ENCODE results near the gene EMID1. TPM values are rescaled to one million over a fixed set of nuclear protein-coding genes. Genes with fewer than 3 reads are reported as not detected.

EMID1 gene
- total RNA-seq, 1 experiment from 2014 or later: 5.4 TPM

DNA sequence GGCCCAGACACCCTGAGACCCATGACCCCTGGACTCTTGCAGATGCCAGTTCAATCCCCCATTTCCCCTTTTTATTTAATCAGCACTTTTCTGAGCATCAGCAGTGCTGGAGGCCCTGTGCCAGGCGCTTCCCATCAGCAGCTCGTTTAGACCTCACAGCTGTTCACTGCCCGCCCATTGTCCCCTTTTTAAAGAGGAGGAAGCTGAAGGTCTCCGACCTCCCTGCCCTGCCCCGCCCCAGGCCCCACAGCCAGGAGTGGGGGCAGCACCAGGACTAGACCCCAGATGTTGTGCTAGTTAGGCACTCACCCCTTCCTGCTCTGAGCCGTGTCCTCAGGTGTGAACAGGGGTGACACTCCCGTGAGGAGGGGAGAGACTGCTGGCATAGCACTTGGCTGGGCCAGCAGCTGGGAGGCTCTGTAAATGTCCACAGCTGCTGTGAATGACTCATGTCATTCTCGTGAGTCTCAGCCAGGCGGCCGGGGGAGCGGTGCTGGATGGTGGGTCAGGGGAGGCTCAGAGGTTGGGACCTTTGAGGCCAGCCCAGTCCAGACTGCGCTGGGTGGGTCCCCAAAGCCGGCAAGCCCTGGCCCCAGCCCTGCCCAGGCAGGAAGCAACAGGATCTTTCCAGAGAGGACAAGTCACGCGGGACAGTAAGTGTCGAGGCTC lies 19.9 kb downstream of the EMID1 start:
- no peak overlapping the region; the same call in 1 of the 2 replicates for H2BK15ac ChIP-seq (ENCODE audit: low read depth, low read length)
- no peak for TF ChIP-seq CTCF (conservative IDR thresholded peaks at IDR 0.05)
- H3K23me2 ChIP-seq (ENCODE audit: insufficient read length, low read depth, low read length, poor library complexity, severe bottlenecking): no peaks in the 10 kb centered on the region
- no peak overlapping the region for H2AFZ ChIP-seq (ENCODE audit: low read length)
- H3K27me3 ChIP-seq (ENCODE audit: insufficient read depth, low read length): no peaks in the 10 kb centered on the region
- H3K56ac ChIP-seq (ENCODE audit: insufficient read length, low read depth, low read length): no peak overlapping the region
- Mint-ChIP-seq H3K36me3 (ENCODE audit: insufficient read depth in 1 of 3, low read depth in 3 of 3) (no peaks in the 10 kb centered on the region), H3K9me3 (no peaks in the 10 kb centered on the region; a peak in 1 of 5 replicates), H3K27ac (peak overlapping the region in 1 of 3 experiments; percentile 28; a peak in 1 of 7 replicates), H3K4me3 (no peak overlapping the region), H3K4me1 (peaks cover 3 to 8% of the 10 kb centered on the region in 2 experiments), H3K27me3 (ENCODE audit: low read depth) (peaks cover 3% of the 10 kb centered on the region; the same call in 1 of the 2 replicates)
- no peak overlapping the region for H2BK5ac ChIP-seq (ENCODE audit: insufficient read length, low read length)
- no peak overlapping the region for H3K23ac ChIP-seq (ENCODE audit: insufficient read length, low read depth, low read length)
- H3K18ac ChIP-seq (ENCODE audit: insufficient read length, low read depth, low read length): no peak overlapping the region
- H3T11ph ChIP-seq (ENCODE audit: low read length): no peak overlapping the region
- no peaks in the 10 kb centered on the region for H3K79me2 ChIP-seq (ENCODE audit: insufficient read depth, low read length)
- no CpG with 5 or more reads among the region's 16 CpGs for WGBS (ENCODE audit: extremely low coverage, insufficient read length, low lambda C conversion rate)
- H2BK12ac ChIP-seq (ENCODE audit: insufficient read length, low read depth, low read length): no peak overlapping the region
- no peaks in the 10 kb centered on the region for H3K79me1 ChIP-seq (ENCODE audit: insufficient read depth, low read depth, low read length, poor library complexity, severe bottlenecking)
- no peak overlapping the region for H3K4me2 ChIP-seq (ENCODE audit: insufficient read depth, insufficient read length, low read length)
- no peak overlapping the region for H3K4ac ChIP-seq (ENCODE audit: low read depth, low read length)
- H3K27ac ChIP-seq (ENCODE audit: insufficient read length, low read depth, low read length): no peak overlapping the region
- no peak overlapping the region for H4K8ac ChIP-seq (replicated peaks; ENCODE audit: insufficient read length, low read depth, low read length)
- no peak overlapping the region for H2AK5ac ChIP-seq (ENCODE audit: insufficient read length, low read length)
- no peak overlapping the region for H3K9ac ChIP-seq (ENCODE audit: extremely low read depth, insufficient read length, low read length)
- peaks cover 1% of the 10 kb centered on the region; the same call in 1 of the 2 replicates for H3K4me1 ChIP-seq (ENCODE audit: insufficient read depth, low read length)
- no peak overlapping the region for H3K14ac ChIP-seq (ENCODE audit: insufficient read depth, low read length)
- H2BK120ac ChIP-seq (ENCODE audit: low read depth, low read length, poor library complexity, severe bottlenecking): no peak overlapping the region
- no peak overlapping the region for H4K5ac ChIP-seq (ENCODE audit: insufficient read length, low read depth, low read length)
- no peak overlapping the region for H2BK20ac ChIP-seq (ENCODE audit: low read depth, low read length, poor library complexity, severe bottlenecking)
- DNase-seq: no peak
- H4K91ac ChIP-seq (ENCODE audit: insufficient read length, low read depth, low read length): no peak overlapping the region
- H3K9me3 ChIP-seq (ENCODE audit: control insufficient read depth, low read depth, low read length): no peaks in the 10 kb centered on the region
- H4K20me1 ChIP-seq (ENCODE audit: control insufficient read depth, insufficient read depth, insufficient read length): no peaks in the 10 kb centered on the region

Data from H9 (cell line).